GM13977 (cell line): ENCODE measurements around the gene SPAG7.
A peak's percentile ranks its signal among the peaks of the same experiment; 100 is the strongest.

ENCODE experiments used
- DNase-seq: peaks from one replicate; pipeline ENCODE4 v3.0.0; 2012; ENCODE audit warnings: low spot score
- CTCF ChIP-seq: IDR thresholded peaks from 2 replicates; pipeline ENCODE4 v1.5.1; 2012; ENCODE audit warnings: mild to moderate bottlenecking, control low read depth; ENCODE audit not compliant: insufficient read depth; ENCODE audit errors: extremely low read depth, missing control alignments
- in situ Hi-C: fragments of 300-500 bp; cut with MboI; formaldehyde crosslinking; loops from one replicate; pipeline ENCODE4 v1.12.0; 2022; ENCODE audit warnings: low sequenced_read_pairs, low pct_unique_long_range_greater_than_20kb, mixed read lengths, inconsistent platforms; ENCODE audit not compliant: unreplicated experiment

Gene SPAG7

GRCh38 chr17:4969551-4970173 is 2.0 kb upstream of the SPAG7 start:
- in situ Hi-C loops = loop anchor here (10.0 kb wide), 1 partner anchor 95 kb away; no protein-coding TSS in a partner anchor
- no peak for DNase-seq
- TF ChIP-seq CTCF = no peak

DNA sequence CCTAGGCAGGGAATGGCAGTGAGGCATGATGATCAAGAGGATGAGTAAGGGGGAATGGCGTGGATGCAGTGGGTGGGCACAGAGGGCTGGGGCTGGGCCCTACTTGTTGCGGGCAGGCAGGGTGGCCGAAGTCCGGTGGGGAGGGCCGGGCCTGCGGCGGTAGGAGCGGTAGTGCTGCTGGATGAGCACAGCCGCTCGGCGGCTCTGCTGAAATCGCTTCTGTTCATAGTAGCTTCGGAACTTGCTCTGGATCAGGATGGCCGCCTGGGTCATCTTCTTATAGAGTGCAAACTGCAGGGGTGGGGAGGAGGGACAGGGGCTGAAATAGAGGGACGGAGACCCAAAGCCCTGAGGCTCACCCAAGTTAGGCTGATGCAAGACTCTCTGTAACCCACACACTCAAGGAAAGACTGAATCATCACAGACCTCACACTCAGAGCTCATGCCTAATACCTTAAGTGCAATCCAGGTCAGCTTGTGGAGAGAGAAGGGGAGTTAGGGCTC is 1.5 kb upstream of the SPAG7 start:
- no peak for TF ChIP-seq CTCF
- in situ Hi-C loops = loop anchor here (10.0 kb wide), 1 partner anchor 96 kb away; no protein-coding TSS in a partner anchor
- DNase-seq = no peak

DNA sequence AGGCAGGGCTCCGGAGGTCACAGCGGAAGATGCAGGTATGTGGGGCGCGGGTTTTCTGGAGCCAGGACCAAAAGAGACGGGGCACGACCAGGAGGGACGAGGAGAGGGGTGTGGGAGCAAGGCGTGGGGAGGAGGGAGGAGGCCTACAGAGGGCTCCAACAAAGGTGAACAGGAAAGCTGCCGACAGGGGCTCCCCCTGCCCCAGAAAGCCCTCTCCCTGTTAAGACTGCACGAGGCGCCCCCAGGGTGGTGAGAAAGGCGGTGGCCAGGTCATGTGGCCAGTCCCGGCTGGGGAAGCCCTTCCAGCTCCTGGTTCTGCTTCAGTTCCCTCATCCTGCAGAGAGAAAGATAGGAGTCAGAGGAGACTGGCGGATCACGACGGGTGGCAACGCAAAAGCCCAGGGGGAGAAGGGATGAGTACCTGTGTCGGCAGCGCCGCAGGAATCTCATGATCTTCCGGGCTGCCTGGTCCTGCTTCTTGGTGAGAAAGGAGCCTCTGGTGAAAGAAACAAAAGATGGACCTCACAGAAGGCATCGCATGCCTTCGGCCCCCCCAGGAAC is 949 bp upstream of the SPAG7 start:
- in situ Hi-C loops = loop anchor here (10.0 kb wide), 1 partner anchor 96 kb away; no protein-coding TSS in a partner anchor
- no peak for TF ChIP-seq CTCF
- DNase-seq = peak; percentile 40

DNA sequence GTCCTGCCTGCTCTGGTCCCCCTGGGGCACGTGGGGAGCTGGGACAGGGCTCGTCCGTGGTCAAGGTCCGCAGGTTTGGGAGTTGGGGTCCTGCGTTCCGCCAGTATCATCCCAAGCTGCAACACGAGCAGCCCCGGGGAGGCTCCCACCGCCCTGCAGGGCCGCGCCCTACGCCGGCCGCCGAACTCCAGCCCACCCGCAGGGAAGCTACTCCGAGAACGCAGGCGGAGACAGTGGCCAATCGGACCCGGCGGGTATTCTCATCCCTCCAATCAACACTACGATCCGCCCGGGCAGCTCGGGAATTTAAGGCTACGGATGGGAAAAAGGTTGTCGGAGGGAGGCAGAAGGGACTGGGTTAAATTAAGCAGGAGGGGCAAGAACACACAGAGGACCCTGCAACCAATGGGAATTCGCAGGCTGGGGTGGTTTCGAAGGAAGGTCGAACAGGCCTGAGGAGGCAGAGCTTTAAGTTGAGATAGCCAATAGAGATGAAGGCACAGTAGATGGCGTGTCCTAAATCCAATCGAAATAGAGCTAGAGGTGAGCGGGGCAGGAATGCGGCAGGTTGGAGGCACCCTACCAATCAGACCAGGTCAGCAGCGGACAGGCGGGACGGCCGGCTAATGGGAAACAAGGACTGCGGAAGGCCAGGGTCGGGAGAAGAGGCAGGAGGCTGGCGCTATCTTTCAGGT is 626 bp downstream of the SPAG7 start:
- TF ChIP-seq CTCF = no peak
- DNase-seq = peak; percentile 99
- in situ Hi-C loops = loop anchor here (10.0 kb wide), 1 partner anchor 98 kb away; no protein-coding TSS in a partner anchor

- in situ Hi-C loops = loop anchor here (10.0 kb wide), 1 partner anchor 99 kb away; no protein-coding TSS in a partner anchor
- no peak for TF ChIP-seq CTCF
- no peak for DNase-seq
Observed at GRCh38 chr17:4965311-4965986, 2.2 kb downstream of the SPAG7 start.

DNA sequence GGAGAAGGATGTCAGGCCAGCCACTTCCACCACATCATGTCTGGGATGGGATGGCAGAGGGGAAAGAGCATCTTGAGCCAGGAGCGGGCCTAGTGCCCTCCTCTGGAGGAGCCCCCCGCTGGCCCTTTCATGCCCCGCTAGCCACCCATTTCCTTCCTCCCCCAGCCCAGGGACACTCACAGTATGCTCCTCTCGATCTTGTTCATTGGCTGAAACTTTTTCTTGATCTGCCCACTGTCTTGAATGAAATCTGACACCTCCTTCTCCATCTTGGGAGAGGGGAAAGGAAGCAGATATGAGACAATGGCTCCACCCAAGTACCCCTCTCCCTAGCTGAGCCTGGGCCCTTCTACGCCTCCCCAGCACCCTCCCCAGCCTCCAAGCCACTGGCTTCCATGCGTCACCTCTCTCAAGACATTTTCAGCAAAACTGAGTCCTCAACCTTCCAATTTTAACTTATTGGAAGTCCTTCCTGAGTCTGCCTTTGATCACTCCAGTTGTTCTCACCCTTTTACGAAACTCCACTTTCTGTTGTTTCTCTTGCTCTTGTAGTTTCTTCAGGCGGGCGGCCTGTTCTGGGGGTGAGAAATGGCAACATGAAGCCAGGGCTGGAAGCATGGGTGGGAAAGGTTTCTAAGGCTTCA is 7.2 kb downstream of the SPAG7 start:
- TF ChIP-seq CTCF = no peak
- in situ Hi-C loops = loop anchor here (10.0 kb wide), 1 partner anchor 104 kb away; no protein-coding TSS in a partner anchor

More for the DNA sequence above, 7.2 kb downstream of the SPAG7 start:
- DNase-seq = no peak
